Measurements from ENCODE around the gene PLEKHG2. TPM values are rescaled to one million over a fixed set of nuclear protein-coding genes. Genes with fewer than 3 reads are reported as not detected.
A peak's percentile ranks its signal among the peaks of the same experiment; 100 is the strongest.

The PLEKHG2 gene
- total and polyA plus RNA-seq, 9 of the 15 experiments (the other 6 are each of a cell fraction or from before 2014, with no cell fraction given) = 0.98 to 45.7 (median 9.8) TPM

GRCh38 chr19:39401549-39402345, 10.7 kb upstream of the PLEKHG2 start:
- Histone ChIP-seq H3K4me2 (ENCODE audit: insufficient read depth, low read length) (peak overlapping the region; percentile 80), H3K9me3 (replicated peaks; ENCODE audit: control insufficient read depth, insufficient read depth, low read depth, low read length) (no peaks in the 10 kb centered on the region), H3K9me1 (ENCODE audit: control insufficient read depth, insufficient read depth, low read length) (peaks cover 3% of the 10 kb centered on the region), H3K9ac (ENCODE audit: insufficient read depth in 1 of 2, low read depth in 2 of 2, low read length in 2 of 2) (peak overlapping the region; percentile 90 to 96), H2AFZ (ENCODE audit: low read depth, low read length) (peak overlapping the region; percentile 86), H3K27ac (ENCODE audit: extremely low read depth, low read depth, low read length) (peak overlapping the region; percentile 98), H3K36me3 (ENCODE audit: control insufficient read depth, insufficient read depth, low read length) (peaks cover 10% of the 10 kb centered on the region; the same call in 1 of the 3 replicates), H3K4me1 (replicated peaks in 1 of 2; ENCODE audit: control insufficient read depth in 2 of 2, insufficient read depth in 2 of 2, low read length in 2 of 2) (peaks cover 60 to 79% of the 10 kb centered on the region in 2 experiments), H3K4me3 (no peak overlapping the region), H3K79me2 (ENCODE audit: control insufficient read depth, insufficient read depth, low read length) (peaks cover 7% of the 10 kb centered on the region), H3K27me3 (ENCODE audit: control insufficient read depth in 2 of 2, insufficient read depth in 2 of 2, low read length in 2 of 2) (no peaks in the 10 kb centered on the region), H4K20me1 (replicated peaks; ENCODE audit: control insufficient read depth, insufficient read depth, low read length) (no peaks in the 10 kb centered on the region)
- intact Hi-C loops (cut with micrococcal nuclease) = no loop called here
- WGBS (ENCODE audit: insufficient coverage, low coverage, missing lambda C conversion rate) = 28% methylated on average over 25 of the region's 25 CpGs
- ATAC-seq = no peak
- in situ Hi-C loops (cut with MboI) = no loop called here
- no TSS peak for BruUV-seq (replicated peaks)
- peak; percentile 83 for FAIRE-seq
- ChIA-PET POLR2A (interaction anchor here (0.8 to 2.3 kb wide), 5 partner anchors 10 to 993 kb away, joined by 3 to 23 read pairs (median 4); partner anchors contain the start of genes MED29, PAF1 and RPS16), CTCF (ENCODE audit: low intra/inter-chr PET ratio) (interaction anchor here (2.5 kb wide), 1 partner anchor 10 kb away, joined by 10 read pairs; the partner anchor contains the start of gene PLEKHG2)
- DNase-seq (ENCODE audit: extremely low read depth in 1 of 4, low spot score in 3 of 4) = peak in 1 of 4 experiments; percentile 63
- TF ChIP-seq RFX1 (IDR thresholded peaks at IDR 0.05) (no peak), FUS (optimal IDR thresholded peaks at IDR 0.05; ENCODE audit: low read depth, low read length) (no peak), FOSL1 (tag; conservative IDR thresholded peaks at IDR 0.05) (peak; percentile 91), ZNF134 (CRISPR knock-in tag; conservative IDR thresholded peaks at IDR 0.05) (0 out of 2 replicates have a peak, but pooled peaks have one; percentile 7), GATA2 (CRISPR knock-in tag; IDR thresholded peaks at IDR 0.05) (no peak), BDP1 (IDR thresholded peaks at IDR 0.05; ENCODE audit: insufficient read depth, insufficient read length) (no peak), TARDBP (IDR thresholded peaks at IDR 0.05) (no peak), ILF3 (IDR thresholded peaks at IDR 0.05; ENCODE audit: borderline replicate concordance) (no peak), RCOR1 (IDR thresholded peaks at IDR 0.05; ENCODE audit: borderline replicate concordance in 1 of 2, low read depth in 2 of 2, low read length in 2 of 2) (0 out of 4 replicates have a peak, but pooled peaks of 1 of the 2 experiments have one; percentile 2), HMBOX1 (IDR thresholded peaks at IDR 0.05) (no peak), ATF1 (CRISPR knock-in tag; IDR thresholded peaks at IDR 0.05) (no peak), ATF1 (tag; IDR thresholded peaks at IDR 0.05) (peak; percentile 39), LCOR (CRISPR knock-in tag; IDR thresholded peaks at IDR 0.05) (0 out of 2 replicates have a peak, but pooled peaks have one; percentile 4)
